ENCODE results near the gene SYNDIG1. TPM values are rescaled to one million over a fixed set of nuclear protein-coding genes. Genes with fewer than 3 reads are reported as not detected.

Gene SYNDIG1
- total RNA-seq, 1 experiment from 2014 or later = not detected

DNA sequence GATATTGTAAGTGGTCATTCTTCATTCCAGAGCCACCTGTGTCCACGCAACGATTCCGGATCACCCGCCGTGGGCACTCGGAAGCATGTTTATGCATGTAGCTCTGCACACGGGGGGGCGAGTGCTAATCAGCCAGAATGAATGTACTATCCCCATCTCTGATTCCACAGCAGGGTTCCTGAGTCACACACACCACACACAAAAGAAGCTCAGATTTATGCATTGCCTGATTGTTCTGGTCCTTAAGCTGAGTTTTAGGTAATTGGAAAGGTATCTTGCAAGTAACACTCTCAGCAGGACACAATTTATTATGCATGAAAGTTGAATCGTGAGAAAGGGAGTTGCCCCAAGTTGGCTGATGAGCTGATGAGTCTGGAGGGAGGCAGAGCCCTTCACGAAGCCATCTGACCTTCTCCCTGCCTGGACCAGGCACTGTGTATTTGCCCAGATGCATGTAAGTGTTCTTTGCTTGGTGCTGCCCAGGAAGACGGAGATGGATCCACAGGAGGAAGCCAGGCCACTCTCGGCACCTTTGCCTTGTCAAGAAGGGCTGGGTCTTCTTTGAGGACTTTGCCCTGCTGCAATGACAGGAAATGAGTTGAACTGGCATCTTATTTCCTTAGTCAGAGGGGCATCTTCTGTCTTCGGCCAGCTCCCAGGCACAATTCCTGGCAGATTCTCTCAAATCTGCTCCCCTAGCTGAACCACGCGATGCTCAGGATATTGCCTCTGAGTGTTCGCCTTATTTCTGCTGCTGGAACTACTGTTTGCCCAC lies 141.1 kb downstream of the SYNDIG1 start:
- Mint-ChIP-seq H3K27me3 (ENCODE audit: unreplicated experiment) (peaks cover 12% of the 10 kb centered on the region), H3K27ac (ENCODE audit: unreplicated experiment) (no peak overlapping the region), H3K36me3 (ENCODE audit: insufficient read depth, unreplicated experiment) (no peaks in the 10 kb centered on the region), H3K9me3 (ENCODE audit: low read depth, unreplicated experiment) (no peaks in the 10 kb centered on the region), H3K4me1 (ENCODE audit: low read depth, unreplicated experiment) (no peaks in the 10 kb centered on the region), H3K4me3 (ENCODE audit: low read depth, unreplicated experiment) (no peak overlapping the region)
- no TSS peak for BruUV-seq (replicated peaks)
- DNase-seq = no peak
- CTCF ChIA-PET = interaction anchor here (0.6 kb wide), 1 partner anchor 575 kb away, joined by 4 read pairs; no protein-coding TSS in a partner anchor
- intact Hi-C loops (cut with micrococcal nuclease; ENCODE audit: unreplicated experiment) = no loop called here
- no peak for TF ChIP-seq CTCF (IDR thresholded peaks at IDR 0.05; ENCODE audit: unreplicated experiment)

DNA sequence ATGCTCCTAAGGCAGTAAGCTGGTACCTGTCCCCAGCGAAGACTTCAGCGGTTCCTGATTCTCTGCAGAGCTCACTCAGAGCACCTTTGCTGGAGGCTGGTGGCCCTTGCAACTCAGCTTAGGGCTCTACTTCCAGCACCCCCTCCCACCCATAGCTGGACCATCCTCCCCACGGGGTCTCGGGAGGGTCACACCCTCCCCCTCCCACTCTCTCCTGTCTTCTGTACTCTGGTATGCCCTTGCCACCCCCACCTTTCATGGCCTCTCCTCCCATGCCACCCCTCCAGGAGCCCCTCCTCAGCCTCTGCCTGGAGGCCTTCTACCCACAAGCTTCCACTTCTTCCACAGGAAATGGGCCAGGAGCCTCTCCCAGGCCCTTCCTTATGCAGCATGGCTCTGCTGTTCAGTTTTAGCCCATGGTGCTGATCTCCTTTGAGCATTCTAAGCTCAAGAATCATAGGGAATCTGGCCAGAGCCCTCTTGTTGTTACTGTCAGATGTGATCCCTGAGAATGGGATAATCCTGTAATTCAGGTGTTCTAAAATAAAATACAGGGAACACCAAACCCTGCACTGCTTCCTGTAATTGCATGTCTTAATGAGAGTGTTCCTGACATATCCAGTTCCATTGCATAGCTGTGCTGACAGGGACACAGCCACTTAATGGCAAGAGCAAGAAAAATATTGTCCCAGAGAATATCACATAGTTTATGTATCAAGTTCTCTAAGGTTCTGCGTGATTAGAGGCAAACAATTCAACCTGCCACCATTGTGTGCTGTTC lies 142.1 kb downstream of the SYNDIG1 start:
- CTCF ChIA-PET = interaction anchor here (0.6 kb wide), 1 partner anchor 574 kb away, joined by 4 read pairs; no protein-coding TSS in a partner anchor
- no peak for TF ChIP-seq CTCF (IDR thresholded peaks at IDR 0.05; ENCODE audit: unreplicated experiment)
- no peaks in the 10 kb centered on the region for H3K9me3 Mint-ChIP-seq (ENCODE audit: low read depth, unreplicated experiment)
- H3K4me3 Mint-ChIP-seq (ENCODE audit: low read depth, unreplicated experiment) = no peak overlapping the region
- DNase-seq = no peak
- H3K27me3 Mint-ChIP-seq (ENCODE audit: unreplicated experiment) = peaks cover 12% of the 10 kb centered on the region
- H3K36me3 Mint-ChIP-seq (ENCODE audit: insufficient read depth, unreplicated experiment) = no peaks in the 10 kb centered on the region
- no peak overlapping the region for H3K27ac Mint-ChIP-seq (ENCODE audit: unreplicated experiment)
- no peaks in the 10 kb centered on the region for H3K4me1 Mint-ChIP-seq (ENCODE audit: low read depth, unreplicated experiment)
- intact Hi-C loops (cut with micrococcal nuclease; ENCODE audit: unreplicated experiment) = no loop called here
- no TSS peak for BruUV-seq (replicated peaks)

DNA sequence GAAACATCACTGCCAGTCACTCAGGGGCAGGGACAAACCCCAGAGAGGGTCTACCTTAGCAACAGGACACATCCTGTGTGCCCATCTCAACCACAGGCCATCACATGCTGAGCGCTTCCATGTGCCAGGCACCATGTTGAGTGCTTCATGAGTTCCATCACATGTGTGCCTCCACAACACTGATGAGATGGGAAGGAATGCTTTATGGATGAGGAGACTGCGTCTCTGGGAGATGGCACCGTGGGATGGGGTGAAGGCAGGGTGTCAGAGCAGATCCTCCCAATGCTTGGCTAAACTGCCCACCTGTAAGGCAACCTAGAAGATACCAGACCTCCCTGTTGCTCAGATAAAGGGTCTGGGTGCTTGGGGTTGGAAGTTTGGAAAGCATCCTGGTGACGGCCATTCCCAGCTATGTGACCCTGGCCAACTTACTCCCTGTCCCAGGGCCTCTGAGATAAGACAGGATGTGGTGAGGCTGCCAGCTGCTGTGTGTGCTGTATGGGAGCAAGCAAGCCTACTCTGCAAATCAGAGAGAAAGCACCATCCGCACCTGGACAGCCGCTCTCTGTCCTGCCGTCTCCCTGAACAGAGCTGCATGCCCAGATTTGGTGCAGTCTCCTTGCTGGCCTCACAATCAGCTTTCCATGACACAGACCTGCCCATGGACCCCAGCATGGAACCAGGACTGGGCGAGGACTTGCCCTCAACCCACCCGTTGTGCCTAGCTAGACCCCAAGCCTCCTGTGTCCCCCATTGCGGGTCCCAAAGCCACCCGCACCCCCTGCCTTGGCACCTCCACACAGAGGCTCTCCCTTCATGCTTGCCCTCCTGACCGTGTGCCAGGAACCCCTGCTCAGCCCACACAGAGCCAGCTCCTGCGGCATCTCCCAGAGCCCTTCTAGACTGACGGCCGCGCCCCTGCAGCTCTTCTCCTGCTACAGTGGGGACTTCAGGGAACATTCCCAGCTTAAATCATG lies 143.7 kb downstream of the SYNDIG1 start:
- Mint-ChIP-seq H3K27ac (ENCODE audit: unreplicated experiment) (no peak overlapping the region), H3K36me3 (ENCODE audit: insufficient read depth, unreplicated experiment) (no peaks in the 10 kb centered on the region), H3K4me3 (ENCODE audit: low read depth, unreplicated experiment) (no peak overlapping the region), H3K27me3 (ENCODE audit: unreplicated experiment) (peaks cover 24% of the 10 kb centered on the region), H3K9me3 (ENCODE audit: low read depth, unreplicated experiment) (no peaks in the 10 kb centered on the region), H3K4me1 (ENCODE audit: low read depth, unreplicated experiment) (no peaks in the 10 kb centered on the region)
- no TSS peak for BruUV-seq (replicated peaks)
- CTCF ChIA-PET = no interaction called here
- no peak for DNase-seq
- intact Hi-C loops (cut with micrococcal nuclease; ENCODE audit: unreplicated experiment) = no loop called here
- no peak for TF ChIP-seq CTCF (IDR thresholded peaks at IDR 0.05; ENCODE audit: unreplicated experiment)

- no peak for TF ChIP-seq CTCF (IDR thresholded peaks at IDR 0.05; ENCODE audit: unreplicated experiment)
- intact Hi-C loops (cut with micrococcal nuclease; ENCODE audit: unreplicated experiment) = no loop called here
- Mint-ChIP-seq H3K4me3 (ENCODE audit: low read depth, unreplicated experiment) (no peak overlapping the region), H3K27ac (ENCODE audit: unreplicated experiment) (no peak overlapping the region), H3K4me1 (ENCODE audit: low read depth, unreplicated experiment) (no peaks in the 10 kb centered on the region), H3K27me3 (ENCODE audit: unreplicated experiment) (peaks cover 24% of the 10 kb centered on the region), H3K36me3 (ENCODE audit: insufficient read depth, unreplicated experiment) (no peaks in the 10 kb centered on the region), H3K9me3 (ENCODE audit: low read depth, unreplicated experiment) (no peaks in the 10 kb centered on the region)
- DNase-seq = no peak
- BruUV-seq (replicated peaks) = no TSS peak
- CTCF ChIA-PET = no interaction called here
Observed at GRCh38 chr20:24614341-24614740, 144.9 kb downstream of the SYNDIG1 start.
